CD4-positive, alpha-beta T cell treated with Interleukin-21 for 1 hour (primary cell): Measurements from ENCODE around the gene IRF6.
"Not testable (repeated sequence)": the region's sequence is repeated elsewhere in the genome, so short reads cannot be mapped to it uniquely, and the experiment has no call there.

Source experiments
- DNase-seq: peaks from one replicate; pipeline ENCODE4 v3.0.0-alpha.2; 2020

Gene IRF6

GRCh38 chr1:209822706-209823105 lies 16.8 kb upstream of the IRF6 start:
- DNase-seq, result no peak

- DNase-seq, result no peak
These were observed 15.0 kb upstream of the IRF6 start for GRCh38 chr1:209820986-209821385.

GRCh38 chr1:209819058-209819457 lies 13.1 kb upstream of the IRF6 start:
- no peak for DNase-seq

DNA sequence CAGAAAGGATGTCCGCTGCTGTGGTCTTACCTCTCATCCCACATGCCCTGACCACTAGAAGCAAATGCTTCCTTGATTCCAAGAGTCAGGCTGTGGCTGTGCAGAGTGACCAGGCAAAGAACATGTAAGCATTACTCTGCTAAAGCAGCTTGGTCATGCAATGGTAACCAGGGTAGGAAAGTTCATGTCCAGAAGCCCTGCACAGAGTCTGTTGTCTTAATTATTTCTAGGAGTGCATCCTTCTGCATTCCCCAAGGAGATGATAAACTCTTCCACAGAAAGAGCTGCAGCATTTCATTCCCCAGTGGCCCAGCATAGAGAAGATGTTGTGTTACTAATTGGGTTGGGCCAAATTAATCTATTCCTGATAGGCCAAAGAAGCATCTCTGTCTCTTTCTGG lies 11.7 kb upstream of the IRF6 start:
- no peak for DNase-seq

DNA sequence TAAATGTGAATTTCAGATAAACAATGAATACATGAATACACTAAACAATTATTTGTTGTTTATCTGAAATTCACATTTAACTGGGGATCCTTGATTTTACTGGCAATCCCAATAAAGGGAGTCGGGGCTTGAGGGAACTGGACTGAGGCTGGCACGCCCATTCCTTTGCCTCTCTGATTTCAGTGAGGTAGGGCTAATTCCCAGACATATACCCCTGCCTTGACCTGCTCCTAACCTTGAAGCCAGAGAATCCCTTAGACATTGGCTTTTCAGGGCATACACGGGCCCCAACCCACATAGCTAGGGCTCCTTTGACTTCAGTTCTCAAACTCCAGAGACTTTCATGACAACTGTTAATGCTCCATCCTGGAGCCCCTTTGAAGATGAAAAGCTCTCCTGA lies 11.0 kb upstream of the IRF6 start:
- no peak for DNase-seq

GRCh38 chr1:209815931-209816341 lies 10.0 kb upstream of the IRF6 start:
- DNase-seq, result no peak

GRCh38 chr1:209815490-209815889 lies 9.5 kb upstream of the IRF6 start:
- DNase-seq, result no peak

- DNase-seq, result no peak
These were observed 8.0 kb upstream of the IRF6 start for GRCh38 chr1:209813902-209814301.

DNA sequence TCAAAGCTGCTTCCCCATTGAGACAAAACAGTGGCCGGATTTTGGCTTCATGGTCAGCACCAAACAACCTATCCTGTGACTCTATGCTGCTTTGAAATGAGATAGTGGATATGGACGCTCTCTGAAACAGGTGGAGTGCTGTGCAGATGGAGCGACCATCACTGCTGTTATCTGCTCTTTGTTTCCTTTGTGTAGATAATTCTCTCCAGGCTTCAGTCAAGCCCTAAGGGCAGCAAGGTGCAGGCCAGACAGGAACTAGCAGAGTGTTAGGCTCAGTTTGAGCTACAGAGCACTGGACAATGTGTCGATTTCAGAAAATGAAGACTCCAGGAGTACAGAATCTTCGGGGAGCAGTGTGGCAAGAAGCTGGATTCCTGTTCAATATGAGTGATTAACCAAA lies 4.8 kb upstream of the IRF6 start:
- no peak for DNase-seq

DNA sequence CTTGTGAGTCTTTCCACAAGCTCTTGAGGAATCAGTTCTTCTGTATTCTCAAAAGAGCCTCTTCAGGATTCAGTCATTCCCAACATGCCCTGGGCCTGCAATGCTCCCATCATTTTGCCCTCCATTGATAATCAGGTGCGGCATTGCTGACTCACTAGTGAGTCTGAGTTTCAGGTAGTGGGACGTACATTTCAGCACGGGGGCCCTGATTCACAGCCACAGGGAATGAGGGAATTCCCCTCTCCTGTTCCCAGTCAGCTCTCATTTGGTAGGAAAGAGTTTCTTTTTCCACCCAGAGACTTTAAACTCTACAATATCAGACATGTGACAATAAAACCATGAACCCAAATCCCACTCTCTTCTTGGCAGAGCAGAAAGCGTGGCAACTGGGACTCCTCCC lies 3.7 kb upstream of the IRF6 start:
- DNase-seq, result no peak

DNA sequence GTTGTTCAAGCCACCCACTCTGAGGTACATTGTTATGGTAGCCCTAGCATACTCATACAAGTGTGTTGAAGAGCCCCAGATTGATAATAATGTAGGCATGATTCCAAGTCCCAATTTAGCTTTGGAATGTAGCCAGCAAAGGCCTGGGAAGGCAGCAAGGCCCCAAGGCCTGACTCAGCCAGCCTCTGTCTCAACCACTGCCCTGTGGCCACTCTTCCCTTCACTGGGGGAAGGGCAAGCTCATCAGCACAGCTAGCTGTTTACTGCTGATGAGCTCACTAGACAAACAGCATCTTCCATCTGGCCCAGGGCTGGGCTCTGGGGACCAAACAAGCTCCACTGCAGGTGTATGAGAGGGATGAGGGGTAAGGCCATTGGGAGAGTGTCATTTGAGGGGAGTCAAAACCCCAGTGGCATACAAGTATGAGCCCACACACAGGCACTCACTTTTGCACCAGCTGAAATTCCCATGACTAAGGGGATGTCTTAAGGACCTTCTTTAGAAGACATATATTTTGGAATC lies 2.2 kb upstream of the IRF6 start:
- DNase-seq, result no peak

DNA sequence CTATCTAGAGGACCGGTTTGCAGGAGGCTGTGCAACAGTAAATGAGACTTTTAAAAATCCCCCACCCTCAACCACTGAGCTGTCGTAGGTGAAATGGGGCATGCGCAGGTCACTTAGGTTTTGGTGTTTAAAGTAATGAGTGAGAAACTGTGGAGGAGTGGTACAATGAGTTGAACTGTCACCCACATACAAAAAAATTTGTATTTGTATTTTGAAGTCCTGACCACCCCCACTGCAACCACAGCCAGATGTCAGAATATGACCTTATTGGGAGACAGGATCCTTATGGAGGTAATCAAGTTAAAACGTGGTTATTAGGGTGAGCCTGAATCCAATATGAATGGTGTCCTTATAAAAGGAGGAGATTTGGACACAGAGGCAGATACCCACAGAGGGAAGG lies 1.6 kb upstream of the IRF6 start:
- DNase-seq, result no peak

DNA sequence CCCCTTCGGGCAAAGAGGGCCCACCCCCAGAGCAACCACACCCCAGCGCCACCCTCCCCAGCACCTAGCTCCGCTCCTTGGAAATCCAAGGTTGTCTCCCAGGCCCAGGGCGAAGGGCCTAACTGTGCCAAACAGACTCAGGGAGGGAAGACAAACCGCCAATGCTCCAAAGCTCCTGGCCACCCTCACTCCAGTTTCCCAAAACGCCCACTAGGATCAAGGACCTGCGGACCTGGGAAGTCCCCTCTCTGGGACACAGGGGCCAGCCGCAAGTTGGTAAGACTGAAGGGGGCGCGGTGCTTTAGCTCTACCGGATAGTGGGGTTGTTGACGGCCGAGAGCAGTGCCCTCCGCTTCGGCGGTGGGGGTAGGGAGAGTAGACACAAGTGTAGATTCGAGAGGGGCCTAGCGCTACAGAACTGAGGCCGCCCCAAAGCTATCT lies 581 bp downstream of the IRF6 start:
- DNase-seq, result no peak

DNA sequence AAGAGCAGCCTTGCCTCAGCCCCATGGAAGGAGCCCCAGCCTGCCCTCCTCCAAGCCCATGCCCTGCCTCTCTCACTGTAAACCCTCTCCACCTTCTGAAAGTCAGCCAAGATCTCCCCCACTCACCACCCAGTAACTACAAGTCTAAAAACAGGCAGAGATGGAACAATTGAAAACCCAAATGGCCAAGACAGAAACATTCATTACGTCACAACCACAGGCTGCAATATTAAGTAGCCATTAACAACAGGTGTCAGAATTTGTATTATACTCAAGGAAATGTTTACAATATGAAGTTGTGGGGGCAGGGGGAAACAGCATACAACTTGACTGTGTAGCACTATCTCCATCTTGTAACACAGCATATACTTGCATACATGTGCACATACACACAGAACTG lies 2.4 kb downstream of the IRF6 start:
- DNase-seq, result no peak

DNA sequence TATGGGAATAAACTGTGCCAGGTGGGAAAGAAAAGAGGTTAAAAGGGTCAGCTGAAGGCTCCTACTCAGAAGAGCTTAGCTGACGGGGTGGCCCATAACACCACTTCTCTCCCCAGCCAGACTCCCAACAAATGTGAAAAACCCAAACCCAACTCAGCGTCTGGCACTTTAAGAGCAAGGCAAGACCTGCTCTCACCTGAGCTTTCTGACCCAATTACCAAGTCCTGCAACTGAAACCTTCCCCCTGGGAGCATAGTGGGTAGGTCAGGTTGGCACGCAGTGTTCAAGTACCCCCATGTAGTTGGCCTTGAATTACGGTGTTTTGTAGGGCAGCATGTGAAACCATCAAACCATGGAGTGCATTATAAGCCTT lies 3.2 kb downstream of the IRF6 start:
- DNase-seq, result no peak

GRCh38 chr1:209802117-209802779 lies 3.7 kb downstream of the IRF6 start:
- no peak for DNase-seq

- DNase-seq, result no peak
These were observed 4.7 kb downstream of the IRF6 start for GRCh38 chr1:209800984-209801834.

GRCh38 chr1:209797978-209798639 lies 7.8 kb downstream of the IRF6 start:
- no peak for DNase-seq

DNA sequence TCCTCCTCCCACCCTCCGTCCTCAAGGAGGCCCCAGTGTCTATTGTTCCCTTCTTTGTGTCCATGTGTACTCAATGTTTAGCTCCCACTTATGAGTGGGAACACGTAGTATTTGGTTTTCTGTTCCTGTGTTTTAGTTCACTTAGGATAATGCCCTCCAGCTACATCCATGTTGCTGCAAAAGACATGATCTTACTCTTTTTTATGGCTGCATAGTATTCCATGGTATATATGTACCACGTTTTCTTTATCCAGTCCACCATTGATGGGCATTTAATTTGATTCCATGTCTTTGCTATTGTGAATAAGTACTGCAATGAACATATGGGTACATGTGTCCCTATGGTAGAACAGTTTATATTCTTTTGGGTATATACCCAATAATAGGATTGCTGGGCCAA lies 12.2 kb downstream of the IRF6 start:
- not testable (repeated sequence) for DNase-seq

GRCh38 chr1:209791920-209792319 lies 14.0 kb downstream of the IRF6 start:
- no peak for DNase-seq

DNA sequence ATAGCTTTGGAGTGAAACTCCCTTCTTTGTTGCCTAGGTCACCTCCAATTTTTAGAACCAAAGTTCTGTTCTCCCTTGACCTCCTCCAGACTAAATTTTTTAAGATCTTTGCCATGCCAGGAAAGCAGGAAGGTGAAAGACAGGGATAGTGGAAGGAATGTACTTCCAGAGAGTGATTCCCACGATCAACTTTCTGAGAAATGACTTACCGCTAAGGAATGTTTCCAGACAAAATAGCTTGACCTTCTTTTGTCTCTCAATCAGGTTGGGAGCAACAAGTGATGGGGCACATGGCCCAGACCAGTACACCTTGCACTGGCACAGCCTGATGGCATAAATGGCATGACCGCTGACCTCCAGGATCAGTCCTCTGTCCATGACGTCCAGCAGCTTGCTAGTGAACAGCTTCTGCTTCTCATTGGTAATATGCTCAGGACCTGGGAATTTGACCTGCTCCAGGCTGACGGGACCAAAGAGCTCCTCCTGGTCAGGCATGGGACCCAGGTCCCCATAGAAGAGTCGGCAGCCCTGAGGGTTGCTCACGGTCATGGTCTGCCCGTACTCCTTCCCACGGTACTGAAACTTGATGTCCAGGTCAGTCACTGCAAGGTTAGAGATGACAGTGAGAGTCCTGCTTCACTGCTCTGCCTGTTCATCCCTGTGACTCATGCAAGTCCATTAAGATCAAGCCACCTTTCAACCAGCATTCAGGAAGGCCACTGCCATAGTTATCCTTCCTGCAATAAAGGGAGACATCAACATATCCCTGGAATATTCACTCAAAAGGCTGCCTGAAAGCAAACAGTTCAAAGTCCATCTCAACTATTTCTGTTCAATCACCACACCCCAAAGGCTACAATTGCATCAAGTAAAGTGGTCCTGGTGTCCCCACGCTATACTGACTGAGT lies 15.4 kb downstream of the IRF6 start:
- DNase-seq, result no peak

- no peak for DNase-seq
These were observed 16.7 kb downstream of the IRF6 start for GRCh38 chr1:209789245-209789644.

DNA sequence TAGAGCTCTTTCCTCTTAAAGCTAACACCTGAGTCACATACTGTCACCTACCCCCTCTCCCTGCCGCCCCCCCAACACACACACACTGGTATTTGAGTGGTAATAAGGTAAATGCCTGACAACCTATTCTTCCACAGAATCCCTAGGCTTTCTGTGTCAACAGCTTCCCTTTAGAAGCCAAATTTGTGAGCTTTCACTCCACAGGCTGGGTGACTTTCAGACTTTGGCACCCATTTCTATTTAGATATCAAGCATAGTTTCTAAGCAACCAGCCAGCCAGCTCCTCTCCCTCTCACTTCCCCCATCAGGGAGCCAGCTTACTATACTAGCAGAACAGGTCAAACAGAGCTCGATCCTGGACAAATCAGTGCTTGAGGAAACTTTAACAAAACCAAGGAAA lies 18.4 kb downstream of the IRF6 start:
- DNase-seq, result no peak
